WTC11 (cell line): ENCODE results near the gene AMMECR1. TPM values are rescaled to one million over a fixed set of nuclear protein-coding genes. Genes with fewer than 3 reads are reported as not detected.

Experiments used
- ATAC-seq: fragments of 200-7000 bp; cut with Tn5 transposase; 2 replicates; pipeline ENCODE4 v1.10.0; 2021; ENCODE audit warnings: mild to moderate bottlenecking, moderate library complexity
- Bru-seq: library from RNA; stranded (reverse); fragments of 400-500 nt; gene quantifications from one replicate; lab custom pipeline; 2021; lab: Mats Ljungman, UMichigan
- CTCF ChIA-PET: fragments of 300-600 bp; sonication (Branson Sonifier 250); formaldehyde crosslinking; loops from one replicate; lab custom pipeline; 2021; ENCODE audit warnings: antibody characterized with exemption; lab: Charles Lee
- POLR2A ChIA-PET: fragments of 350-600 bp; sonication (Branson Sonifier 250); formaldehyde crosslinking; loops from one replicate; lab custom pipeline; 2021; ENCODE audit warnings: antibody characterized with exemption; lab: Charles Lee
- DNase-seq: peaks from one replicate; pipeline ENCODE4 v3.0.0; 2021; ENCODE audit warnings: low spot score
- H3K27ac Mint-ChIP-seq: 2 replicates; pipeline ENCODE4 v1.8.0; 2021; ENCODE audit warnings: mixed read lengths
- H3K27me3 Mint-ChIP-seq: 2 replicates; pipeline ENCODE4 v1.8.0; 2021; ENCODE audit warnings: low read depth, mild to moderate bottlenecking, moderate library complexity, mixed read lengths
- H3K36me3 Mint-ChIP-seq: 2 replicates; pipeline ENCODE4 v1.8.0; 2021; ENCODE audit warnings: mixed read lengths
- H3K4me1 Mint-ChIP-seq: 2 replicates; pipeline ENCODE4 v1.8.0; 2022; ENCODE audit warnings: mixed read lengths
- H3K4me3 Mint-ChIP-seq: 2 replicates; pipeline ENCODE4 v1.8.0; 2021; ENCODE audit warnings: mild to moderate bottlenecking, moderate library complexity, mixed read lengths
- H3K9me3 Mint-ChIP-seq: 2 replicates; pipeline ENCODE4 v1.8.0; 2021; ENCODE audit warnings: mixed read lengths
- ATF1 ChIP-seq: sonication (generic); formaldehyde crosslinking; IDR thresholded peaks from 2 replicates; pipeline ENCODE4 v1.8.1; 2023; ENCODE audit warnings: mild to moderate bottlenecking, moderate library complexity, missing genetic modification reagents
- ATF3 ChIP-seq: sonication (generic); formaldehyde crosslinking; conservative IDR thresholded peaks from 2 replicates; pipeline ENCODE4 v1.8.1; 2022; ENCODE audit warnings: mild to moderate bottlenecking, missing genetic modification reagents
- ATF6 ChIP-seq: sonication (generic); formaldehyde crosslinking; IDR thresholded peaks from 2 replicates; pipeline ENCODE4 v1.8.1; 2023; ENCODE audit warnings: mild to moderate bottlenecking, missing genetic modification reagents
- E2F4 ChIP-seq: sonication (generic); formaldehyde crosslinking; IDR thresholded peaks from 2 replicates; pipeline ENCODE4 v1.8.1; 2022; ENCODE audit warnings: low read depth, mild to moderate bottlenecking, moderate library complexity, missing genetic modification reagents, borderline replicate concordance
- ELF4 ChIP-seq: sonication (generic); formaldehyde crosslinking; IDR thresholded peaks from 2 replicates; pipeline ENCODE4 v1.8.1; 2022; ENCODE audit warnings: low read depth, mild to moderate bottlenecking, moderate library complexity, missing genetic modification reagents
- EMX1 ChIP-seq: fragments of 250-450 bp; sonication (Bioruptor Pico); IDR thresholded peaks from 2 replicates; pipeline ENCODE4 v1.8.0; 2021; ENCODE audit warnings: mild to moderate bottlenecking
- ERG ChIP-seq: fragments of 250-450 bp; sonication (Bioruptor Pico); IDR thresholded peaks from 2 replicates; pipeline ENCODE4 v1.8.0; 2021; ENCODE audit warnings: mild to moderate bottlenecking
- FOXP1 ChIP-seq: sonication (generic); formaldehyde crosslinking; IDR thresholded peaks from 2 replicates; pipeline ENCODE4 v1.8.0; 2022; ENCODE audit warnings: missing genetic modification reagents, mild to moderate bottlenecking, moderate library complexity, borderline replicate concordance
- HMGXB4 ChIP-seq: sonication (generic); formaldehyde crosslinking; IDR thresholded peaks from 2 replicates; pipeline ENCODE4 v1.8.1; 2023; ENCODE audit warnings: mild to moderate bottlenecking, moderate library complexity, missing genetic modification reagents
- KAT7 ChIP-seq: sonication (generic); formaldehyde crosslinking; IDR thresholded peaks from 2 replicates; pipeline ENCODE4 v1.8.1; 2023; ENCODE audit warnings: missing genetic modification reagents, mild to moderate bottlenecking, borderline replicate concordance
- MAX ChIP-seq: sonication (generic); formaldehyde crosslinking; IDR thresholded peaks from 2 replicates; pipeline ENCODE4 v1.8.0; 2022; ENCODE audit warnings: mild to moderate bottlenecking, missing genetic modification reagents
- PRDM15 ChIP-seq: sonication (generic); formaldehyde crosslinking; IDR thresholded peaks from 2 replicates; pipeline ENCODE4 v1.8.0; 2022; ENCODE audit warnings: missing genetic modification reagents
- PREB ChIP-seq: sonication (generic); formaldehyde crosslinking; IDR thresholded peaks from 2 replicates; pipeline ENCODE4 v1.8.1; 2022; ENCODE audit warnings: mild to moderate bottlenecking, missing genetic modification reagents, moderate library complexity, borderline replicate concordance
- SOX15 ChIP-seq: fragments of 250-450 bp; sonication (Bioruptor Pico); IDR thresholded peaks from 2 replicates; pipeline ENCODE4 v1.9.0; 2021; ENCODE audit warnings: mild to moderate bottlenecking
- ZMAT4 ChIP-seq: fragments of 250-450 bp; sonication (Bioruptor Pico); IDR thresholded peaks from 2 replicates; pipeline ENCODE4 v1.9.0; 2021; ENCODE audit warnings: mild to moderate bottlenecking
- long read RNA-seq, 3 experiments: library from RNA in 1 of 3; library from capped mRNA in 1 of 3; library from polyadenylated mRNA in 1 of 3; unstranded in 2 of 3; stranded (forward) in 1 of 3; transcript quantifications; one replicate each; pipeline ENCODE4 v2.0.0, GENCODE V29; 2021
- total RNA-seq: library from RNA; stranded (reverse); gene quantifications from 3 replicates; pipeline ENCODE4 v1.2.3, GENCODE V29; 2021

The AMMECR1 gene
- total RNA-seq (13.6 to 18.1 TPM (median 14.5 TPM) in 3 replicates), Bru-seq, nascent RNA (percentile 62 among the genes with signal in this experiment)
- long read RNA-seq, experiment 1, full-length matches to known transcripts = 80 of 112 reads
- long read RNA-seq, experiment 1, partial matches to known transcripts = 5 of 112 reads
- long read RNA-seq, experiment 1, other reads (novel, unspliced or antisense) = 27 of 112 reads
- long read RNA-seq, experiment 2, full-length matches to known transcripts = 9 of 26 reads
- long read RNA-seq, experiment 2, partial matches to known transcripts = 1 of 26 reads
- long read RNA-seq, experiment 2, other reads (novel, unspliced or antisense) = 16 of 26 reads
- long read RNA-seq, experiment 3, full-length matches to known transcripts = 17 of 21 reads
- long read RNA-seq, experiment 3, partial matches to known transcripts = 2 of 21 reads
- long read RNA-seq, experiment 3, other reads (novel, unspliced or antisense) = 2 of 21 reads

- H3K4me3 Mint-ChIP-seq = peak within 1 kb of the TSS; percentile 86
- DNase-seq = peak; percentile 73
- CTCF ChIA-PET = interaction anchor here (0.6 to 1.7 kb wide), 2 partner anchors 100 to 157 kb away, joined by 3 read pairs; no protein-coding TSS in a partner anchor
- H3K36me3 Mint-ChIP-seq = no peaks in the 10 kb centered on the region
- no peaks in the 10 kb centered on the region for H3K27me3 Mint-ChIP-seq
- TF ChIP-seq PRDM15 (no peak), HMGXB4 (CRISPR knock-in tag) (peak; percentile 47; the same call in 1 of the 2 replicates), MAX (peak; percentile 75; the same call in 1 of the 2 replicates)
- TF ChIP-seq, all 79 proteins: peak for 2
- no peaks in the 10 kb centered on the region for H3K9me3 Mint-ChIP-seq
- peaks cover 63% of the 10 kb centered on the region for H3K4me1 Mint-ChIP-seq
- H3K27ac Mint-ChIP-seq = peak within 1 kb of the TSS; percentile 92
- ATAC-seq = peak; percentile 81
- POLR2A ChIA-PET = interaction anchor here (0.6 to 1.0 kb wide), 4 partner anchors 29 to 596 kb away, joined by 3 read pairs; a partner anchor contains a TSS
These were observed at the start of gene AMMECR1 for GRCh38 chrX:110317820-110318663. Gene AMMECR1, minus strand, starts transcription at chrX:110318085. Its CDS starts 14 bp downstream, at chrX:110318071.

- H3K27ac Mint-ChIP-seq = no peak overlapping the region
- no peak overlapping the region for H3K4me3 Mint-ChIP-seq
- CTCF ChIA-PET = no interaction called here
- H3K36me3 Mint-ChIP-seq = no peaks in the 10 kb centered on the region
- no peaks in the 10 kb centered on the region for H3K4me1 Mint-ChIP-seq
- no peaks in the 10 kb centered on the region for H3K9me3 Mint-ChIP-seq
- DNase-seq = no peak
- TF ChIP-seq SOX15 (CRISPR knock-in tag) (no peak), ATF6 (no peak), ZMAT4 (CRISPR knock-in tag) (no peak), ELF4 (CRISPR knock-in tag) (no peak)
- TF ChIP-seq, all 79 proteins: peak for 0
- H3K27me3 Mint-ChIP-seq = no peaks in the 10 kb centered on the region; the same call in 1 of the 2 replicates
- ATAC-seq = no peak
- POLR2A ChIA-PET = no interaction called here
These were observed 45.4 kb upstream of the AMMECR1 start for GRCh38 chrX:110363244-110363643.

- no peak overlapping the region for H3K27ac Mint-ChIP-seq
- DNase-seq = no peak
- no peaks in the 10 kb centered on the region for H3K36me3 Mint-ChIP-seq
- H3K9me3 Mint-ChIP-seq = peaks cover 6% of the 10 kb centered on the region; the same call in 1 of the 2 replicates
- H3K27me3 Mint-ChIP-seq = no peaks in the 10 kb centered on the region; the same call in 1 of the 2 replicates
- H3K4me3 Mint-ChIP-seq = no peak overlapping the region
- no peak for ATAC-seq
- CTCF ChIA-PET = no interaction called here
- POLR2A ChIA-PET = no interaction called here
- H3K4me1 Mint-ChIP-seq = no peaks in the 10 kb centered on the region
- TF ChIP-seq ATF1 (CRISPR knock-in tag) = no peak
- TF ChIP-seq ERG (CRISPR knock-in tag) = no peak
- TF ChIP-seq FOXP1 (CRISPR knock-in tag) = no peak
- no peak for TF ChIP-seq EMX1 (CRISPR knock-in tag)
- no peak for TF ChIP-seq PREB (CRISPR knock-in tag)
- no peak for TF ChIP-seq E2F4 (CRISPR knock-in tag)
- TF ChIP-seq KAT7 = no peak
- no peak for TF ChIP-seq ATF3 (CRISPR knock-in tag)
These were observed 41.4 kb upstream of the AMMECR1 start for GRCh38 chrX:110359273-110359672.
